ENCODE data around the gene LIFR.

Gene LIFR

DNA sequence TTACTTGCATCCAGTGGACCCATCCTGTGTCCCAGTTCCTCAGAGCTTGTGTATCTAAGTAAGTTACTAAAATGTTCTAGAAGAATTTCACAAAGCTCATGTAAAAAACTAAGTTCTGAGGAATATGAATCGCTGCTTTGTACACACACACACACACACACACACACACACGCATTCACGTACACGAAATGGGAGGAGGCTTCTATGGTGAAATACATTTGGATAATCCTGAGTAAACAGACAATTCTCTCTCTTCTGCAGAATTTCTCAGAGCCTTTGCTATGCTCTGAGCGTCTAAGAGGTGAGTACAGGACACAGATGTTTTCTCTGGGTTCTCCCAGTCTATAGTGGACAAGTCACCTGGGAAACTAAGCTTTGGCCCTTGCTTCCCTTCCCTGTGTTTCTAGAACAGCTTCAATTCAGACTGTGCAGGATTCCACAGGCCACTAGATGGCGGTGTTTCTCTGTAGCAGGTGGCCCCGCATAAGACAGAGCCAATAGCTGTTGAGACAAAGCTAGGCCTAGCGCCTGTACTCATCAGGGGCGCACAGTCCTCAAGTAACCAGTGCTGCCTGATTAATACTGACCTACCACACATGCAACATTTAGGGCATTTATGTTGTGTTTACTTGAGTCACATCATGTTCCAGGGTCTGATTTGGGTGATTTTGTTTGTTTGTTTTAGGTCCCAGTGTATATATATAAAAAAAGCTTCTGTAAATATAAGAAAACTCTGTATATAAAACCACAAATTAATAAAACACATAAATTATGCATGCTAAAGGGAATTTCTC lies 114.8 kb downstream of the LIFR start:
- DNase-seq (ENCODE audit: low read depth) = peak; percentile 43

- DNase-seq (ENCODE audit: low read depth) = no peak
Observed at GRCh38 chr5:38438757-38439156, 117.7 kb downstream of the LIFR start.

DNA sequence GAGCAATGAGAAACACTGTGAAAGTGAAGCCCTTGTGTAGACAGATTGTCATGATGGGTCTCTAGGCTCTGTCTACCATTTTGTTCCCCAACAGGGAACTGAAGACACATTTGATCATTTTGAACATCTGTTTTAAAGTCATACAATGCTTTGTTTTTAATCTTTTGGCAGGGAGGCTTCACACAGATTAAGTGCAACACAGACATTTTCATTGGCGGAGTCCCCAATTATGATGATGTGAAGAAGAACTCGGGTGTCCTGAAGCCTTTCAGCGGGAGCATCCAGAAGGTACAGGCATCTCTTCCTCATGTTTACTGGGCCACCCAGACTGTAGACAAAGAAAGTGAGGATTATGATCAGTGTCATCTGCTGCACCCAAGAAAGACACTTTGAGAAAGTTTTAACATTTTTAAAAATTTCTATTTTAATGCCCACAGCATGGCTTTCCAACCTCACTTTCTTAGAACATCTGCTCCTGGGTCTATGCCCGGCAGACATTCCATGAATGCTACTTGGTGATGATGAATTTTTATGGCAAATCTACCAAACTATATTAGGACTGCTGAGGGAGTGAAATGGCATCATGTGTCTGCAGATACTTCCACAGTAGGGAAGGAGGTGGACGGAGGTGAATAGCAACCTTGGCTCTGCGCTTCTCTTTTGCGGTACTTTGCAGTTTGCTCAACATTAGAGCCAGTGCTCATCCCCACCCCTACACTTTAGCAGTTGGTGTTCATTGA lies 121.3 kb downstream of the LIFR start:
- DNase-seq (ENCODE audit: low read depth) = no peak

GRCh38 chr5:38433160-38433861 lies 123.1 kb downstream of the LIFR start:
- DNase-seq (ENCODE audit: low read depth) = no peak

DNA sequence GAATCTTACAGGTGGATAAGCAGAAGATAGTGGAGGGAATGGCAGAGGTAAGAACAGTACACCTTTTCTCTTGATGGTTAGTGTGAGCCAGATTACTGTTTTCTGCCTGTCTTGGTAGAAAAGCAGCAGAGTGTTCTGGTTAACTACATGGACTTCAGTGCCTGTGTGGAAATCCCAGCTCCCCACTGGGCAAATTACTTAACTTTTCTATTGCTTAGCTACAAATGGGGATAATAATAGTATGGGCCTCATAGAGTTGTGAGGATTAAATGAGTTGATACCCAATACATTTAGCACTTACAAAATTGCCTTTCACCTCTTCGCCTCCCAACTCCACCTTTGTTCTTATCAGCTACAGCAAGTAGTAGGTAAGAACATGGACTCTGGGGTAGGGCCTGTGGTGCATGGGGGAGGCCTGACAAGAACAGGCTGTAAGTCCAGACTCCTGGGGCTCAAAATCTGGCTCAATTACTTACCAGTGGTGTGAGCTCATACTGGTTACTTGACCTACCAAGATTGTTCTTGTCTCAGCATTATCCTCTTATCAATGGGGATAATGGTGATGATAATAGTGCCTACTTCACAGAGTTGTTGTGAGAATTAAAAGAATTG lies 125.1 kb downstream of the LIFR start:
- DNase-seq (ENCODE audit: low read depth) = no peak

DNA sequence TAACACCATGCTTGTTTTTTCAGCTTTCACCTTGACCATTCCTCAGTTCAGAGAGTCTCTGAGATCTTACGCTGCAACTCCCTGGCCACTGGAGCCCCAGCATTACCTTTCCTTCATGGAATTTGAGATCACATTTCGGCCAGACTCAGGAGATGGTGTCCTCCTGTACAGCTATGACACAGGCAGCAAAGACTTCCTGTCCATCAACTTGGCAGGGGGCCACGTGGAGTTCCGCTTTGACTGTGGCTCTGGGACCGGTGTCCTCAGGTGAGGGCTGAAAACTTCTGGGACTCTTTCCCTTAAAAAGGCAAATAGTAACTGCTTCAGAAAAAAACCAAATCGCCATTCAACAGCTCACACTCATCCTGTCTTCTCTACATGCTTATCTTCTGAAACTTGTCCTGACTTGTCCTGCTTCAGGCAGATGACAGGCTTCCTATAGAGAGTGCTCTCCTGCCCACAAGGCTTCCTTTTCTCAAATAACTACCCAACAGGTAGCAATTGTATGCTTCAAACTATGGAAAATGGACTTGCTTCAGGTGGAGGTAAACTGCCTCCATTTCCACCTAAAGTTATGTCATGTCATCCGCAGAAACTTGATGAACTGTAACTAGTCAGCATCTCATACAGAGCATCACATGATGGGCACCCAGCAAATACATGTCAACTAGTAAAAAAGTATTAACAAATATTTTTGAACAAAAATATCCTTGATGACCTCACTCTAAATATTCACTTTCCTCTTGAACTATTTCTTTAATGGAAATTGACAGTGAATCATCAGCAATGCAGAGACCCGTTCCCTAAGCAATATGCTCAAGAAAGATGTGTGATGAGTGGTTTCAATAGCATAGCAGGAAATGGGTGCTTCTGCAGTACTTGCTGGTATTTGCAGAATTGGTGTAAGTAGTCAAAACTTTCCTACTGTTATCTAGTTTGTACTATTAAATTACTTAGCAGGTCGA lies 129.2 kb downstream of the LIFR start:
- no peak for DNase-seq (ENCODE audit: low read depth)

- no peak for DNase-seq (ENCODE audit: low read depth)
Observed at GRCh38 chr5:38426490-38426889, 130.0 kb downstream of the LIFR start.
